ENCODE data around the gene LENG8.

LENG8 gene

DNA sequence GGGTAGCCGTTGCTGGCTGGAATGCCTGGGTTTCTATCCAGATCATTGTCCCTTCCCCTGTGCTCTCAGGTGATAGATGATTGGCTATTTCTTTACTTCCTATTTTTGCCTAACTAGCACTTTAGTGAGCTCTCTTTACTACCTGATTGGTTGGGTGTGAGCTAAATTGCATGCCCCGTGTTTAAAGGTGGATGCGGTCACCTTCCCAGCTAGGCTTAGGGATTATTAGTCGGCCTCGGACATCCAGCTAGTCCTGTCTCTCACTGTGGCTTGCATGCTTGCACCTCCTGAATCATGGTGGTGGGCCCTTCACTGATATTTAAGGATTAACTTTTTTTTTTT, 23.6 kb upstream of the LENG8 start:
- no peaks in the 10 kb centered on the region for H3K4me1 ChIP-seq (ENCODE audit: low read length)
- H3K27ac ChIP-seq (ENCODE audit: low read length) = no peak overlapping the region
- no peaks in the 10 kb centered on the region for H3K79me2 ChIP-seq (ENCODE audit: low read length)
- no peak for TF ChIP-seq EZH2phosphoT487 (IDR thresholded peaks at IDR 0.05; ENCODE audit: low read length)
- TF ChIP-seq, protein P1, sequence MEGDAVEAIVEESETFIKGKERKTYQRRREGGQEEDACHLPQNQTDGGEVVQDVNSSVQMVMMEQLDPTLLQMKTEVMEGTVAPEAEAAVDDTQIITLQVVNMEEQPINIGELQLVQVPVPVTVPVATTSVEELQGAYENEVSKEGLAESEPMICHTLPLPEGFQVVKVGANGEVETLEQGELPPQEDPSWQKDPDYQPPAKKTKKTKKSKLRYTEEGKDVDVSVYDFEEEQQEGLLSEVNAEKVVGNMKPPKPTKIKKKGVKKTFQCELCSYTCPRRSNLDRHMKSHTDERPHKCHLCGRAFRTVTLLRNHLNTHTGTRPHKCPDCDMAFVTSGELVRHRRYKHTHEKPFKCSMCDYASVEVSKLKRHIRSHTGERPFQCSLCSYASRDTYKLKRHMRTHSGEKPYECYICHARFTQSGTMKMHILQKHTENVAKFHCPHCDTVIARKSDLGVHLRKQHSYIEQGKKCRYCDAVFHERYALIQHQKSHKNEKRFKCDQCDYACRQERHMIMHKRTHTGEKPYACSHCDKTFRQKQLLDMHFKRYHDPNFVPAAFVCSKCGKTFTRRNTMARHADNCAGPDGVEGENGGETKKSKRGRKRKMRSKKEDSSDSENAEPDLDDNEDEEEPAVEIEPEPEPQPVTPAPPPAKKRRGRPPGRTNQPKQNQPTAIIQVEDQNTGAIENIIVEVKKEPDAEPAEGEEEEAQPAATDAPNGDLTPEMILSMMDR (IDR thresholded peaks at IDR 0.05; ENCODE audit: low read length) = no peak
- TF ChIP-seq EZH2 (optimal IDR thresholded peaks at IDR 0.05; ENCODE audit: low read depth, low read length) = no peak
- no peak overlapping the region for H3K9ac ChIP-seq (ENCODE audit: low read length)
- H3K9me2 ChIP-seq (replicated peaks; ENCODE audit: insufficient read depth, low read length) = no peaks in the 10 kb centered on the region
- no peak overlapping the region for H2AFZ ChIP-seq (ENCODE audit: low read length)
- H3K27me3 ChIP-seq (replicated peaks; ENCODE audit: insufficient read depth, low read length) = peaks cover 89% of the 10 kb centered on the region
- H4K20me1 ChIP-seq (ENCODE audit: insufficient read depth, low read length) = no peaks in the 10 kb centered on the region
- H3K4me2 ChIP-seq (ENCODE audit: low read depth, low read length) = no peak overlapping the region
- no peaks in the 10 kb centered on the region for H3K36me3 ChIP-seq (replicated peaks; ENCODE audit: insufficient read depth, low read length)
- no peaks in the 10 kb centered on the region for H3F3A ChIP-seq (ENCODE audit: insufficient read depth, low read length)
- no peaks in the 10 kb centered on the region for H3K9me3 ChIP-seq (replicated peaks; ENCODE audit: insufficient read depth, low read length)
- no peak for DNase-seq
- no peak overlapping the region for H3K4me3 ChIP-seq (ENCODE audit: low read length)

DNA sequence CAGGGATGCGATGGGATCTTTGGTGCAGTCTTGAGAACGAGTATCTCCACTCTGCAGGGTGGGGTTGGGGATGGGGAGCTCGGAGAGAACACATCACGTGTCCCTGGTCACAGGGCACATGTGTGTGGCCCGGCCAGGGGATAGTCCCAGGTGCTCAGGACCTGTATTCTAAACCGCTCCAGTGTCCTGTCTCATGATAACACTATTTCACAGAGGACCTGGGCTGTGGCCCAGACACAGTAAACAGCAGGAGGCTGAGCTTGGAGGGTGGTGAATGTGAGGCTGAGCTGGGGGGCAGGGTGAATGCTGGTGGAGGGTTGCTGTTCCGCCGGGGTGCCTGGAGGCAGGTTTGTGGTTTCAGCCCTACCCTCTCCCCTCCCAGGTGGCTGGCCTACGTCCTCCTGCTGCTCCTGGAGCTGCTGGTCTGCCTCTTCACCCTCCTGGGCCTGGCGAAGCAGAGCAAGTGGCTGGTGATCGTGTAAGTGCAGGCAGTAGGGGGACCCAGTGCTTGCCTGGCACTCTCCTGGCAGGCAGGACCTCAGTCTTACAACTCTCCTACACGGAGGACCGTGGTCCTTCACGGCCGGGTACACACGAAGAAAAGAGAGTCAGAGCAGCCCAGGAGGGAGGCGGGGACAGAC, 22.6 kb upstream of the LENG8 start:
- no peak overlapping the region for H3K27ac ChIP-seq (ENCODE audit: low read length)
- no peak overlapping the region for H2AFZ ChIP-seq (ENCODE audit: low read length)
- H4K20me1 ChIP-seq (ENCODE audit: insufficient read depth, low read length) = no peaks in the 10 kb centered on the region
- no peaks in the 10 kb centered on the region for H3K9me3 ChIP-seq (replicated peaks; ENCODE audit: insufficient read depth, low read length)
- no peak overlapping the region for H3K9ac ChIP-seq (ENCODE audit: low read length)
- H3K27me3 ChIP-seq (replicated peaks; ENCODE audit: insufficient read depth, low read length) = peaks cover 80% of the 10 kb centered on the region
- no peak overlapping the region for H3K4me2 ChIP-seq (ENCODE audit: low read depth, low read length)
- H3K9me2 ChIP-seq (replicated peaks; ENCODE audit: insufficient read depth, low read length) = no peaks in the 10 kb centered on the region
- no peaks in the 10 kb centered on the region for H3K4me1 ChIP-seq (ENCODE audit: low read length)
- no peak for DNase-seq
- H3F3A ChIP-seq (ENCODE audit: insufficient read depth, low read length) = no peaks in the 10 kb centered on the region
- H3K4me3 ChIP-seq (ENCODE audit: low read length) = no peak overlapping the region
- no peak for TF ChIP-seq EZH2phosphoT487 (IDR thresholded peaks at IDR 0.05; ENCODE audit: low read length)
- TF ChIP-seq EZH2 (optimal IDR thresholded peaks at IDR 0.05; ENCODE audit: low read depth, low read length) = no peak
- TF ChIP-seq, protein P1 (IDR thresholded peaks at IDR 0.05; ENCODE audit: low read length) = no peak
- H3K36me3 ChIP-seq (replicated peaks; ENCODE audit: insufficient read depth, low read length) = no peaks in the 10 kb centered on the region
- H3K79me2 ChIP-seq (ENCODE audit: low read length) = no peaks in the 10 kb centered on the region

DNA sequence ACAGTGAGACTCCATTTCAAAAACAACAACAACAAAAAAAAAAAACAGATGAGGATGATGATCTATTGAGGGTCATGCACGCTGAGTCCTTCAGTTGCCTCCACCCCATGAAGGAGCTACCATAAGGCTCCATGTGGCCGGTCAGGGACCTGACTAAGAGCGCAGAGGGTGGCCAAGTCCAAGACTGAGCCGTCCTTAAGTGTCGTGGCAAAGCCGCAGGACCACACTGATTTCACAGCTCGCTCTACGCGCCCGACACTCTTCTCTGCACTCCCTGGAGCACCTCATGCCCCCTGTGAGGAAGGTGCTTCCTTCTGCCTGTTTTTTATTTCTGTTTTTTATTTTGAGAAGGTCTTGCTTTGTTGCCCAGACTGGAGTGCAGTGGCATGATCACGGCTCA, 21.4 kb upstream of the LENG8 start:
- Histone ChIP-seq H4K20me1 (ENCODE audit: insufficient read depth, low read length) (no peaks in the 10 kb centered on the region), H3K9me3 (replicated peaks; ENCODE audit: insufficient read depth, low read length) (no peaks in the 10 kb centered on the region), H2AFZ (ENCODE audit: low read length) (no peak overlapping the region), H3K27me3 (replicated peaks; ENCODE audit: insufficient read depth, low read length) (peaks cover 72% of the 10 kb centered on the region), H3K4me1 (ENCODE audit: low read length) (no peaks in the 10 kb centered on the region), H3K4me3 (ENCODE audit: low read length) (no peak overlapping the region), H3K9me2 (replicated peaks; ENCODE audit: insufficient read depth, low read length) (no peaks in the 10 kb centered on the region), H3K79me2 (ENCODE audit: low read length) (no peaks in the 10 kb centered on the region), H3K4me2 (ENCODE audit: low read depth, low read length) (no peak overlapping the region), H3K36me3 (replicated peaks; ENCODE audit: insufficient read depth, low read length) (no peaks in the 10 kb centered on the region), H3K27ac (ENCODE audit: low read length) (no peak overlapping the region), H3K9ac (ENCODE audit: low read length) (no peak overlapping the region), H3F3A (ENCODE audit: insufficient read depth, low read length) (no peaks in the 10 kb centered on the region)
- TF ChIP-seq, protein P1 (IDR thresholded peaks at IDR 0.05; ENCODE audit: low read length) = no peak
- no peak for TF ChIP-seq EZH2phosphoT487 (IDR thresholded peaks at IDR 0.05; ENCODE audit: low read length)
- TF ChIP-seq EZH2 (optimal IDR thresholded peaks at IDR 0.05; ENCODE audit: low read depth, low read length) = no peak
- DNase-seq = no peak
